DLD1 (cell line): ENCODE measurements around the gene CDK5RAP1.

Source experiments
- in situ Hi-C: cut with HindIII; loops from 2 replicates; pipeline ENCODE4 v1.10.0; 2017; ENCODE audit warnings: low sequenced_read_pairs

The CDK5RAP1 gene

DNA sequence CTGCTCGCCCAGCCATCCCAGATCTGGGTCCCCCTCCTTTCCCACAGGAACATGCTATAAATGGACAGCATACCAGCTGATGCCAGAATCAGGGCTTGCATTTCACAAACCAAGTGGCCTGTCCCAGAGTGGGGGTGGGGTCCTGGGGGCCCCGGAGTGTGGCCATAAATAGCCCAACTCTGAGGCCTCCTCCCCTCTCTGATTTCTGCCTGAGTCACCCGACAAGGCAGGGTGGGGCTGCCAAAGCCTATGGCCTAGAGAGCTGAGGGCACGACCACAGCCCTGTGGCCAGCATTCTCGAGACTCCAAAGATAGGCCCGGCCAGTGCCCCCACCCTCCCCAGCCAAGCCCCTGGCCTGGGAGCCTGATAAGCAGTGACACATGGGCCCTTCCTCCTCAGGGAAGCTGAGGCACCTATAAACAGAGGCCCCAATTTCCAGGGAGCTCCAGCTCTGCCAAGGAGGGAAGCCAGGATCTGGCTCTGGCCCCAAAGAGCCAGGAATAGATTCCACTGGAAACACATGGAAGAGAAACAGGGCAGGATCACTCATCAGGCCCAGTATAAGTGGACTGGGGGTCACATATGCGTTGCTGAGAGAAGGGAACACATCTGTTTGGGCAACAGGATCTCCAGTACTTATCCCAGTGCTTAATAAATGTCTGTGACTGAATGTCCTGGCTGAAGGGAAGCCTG lies 22.0 kb upstream of the CDK5RAP1 start:
- in situ Hi-C loops, result no loop called here

GRCh38 chr20:33419140-33419974 lies 18.0 kb upstream of the CDK5RAP1 start:
- in situ Hi-C loops, result no loop called here

DNA sequence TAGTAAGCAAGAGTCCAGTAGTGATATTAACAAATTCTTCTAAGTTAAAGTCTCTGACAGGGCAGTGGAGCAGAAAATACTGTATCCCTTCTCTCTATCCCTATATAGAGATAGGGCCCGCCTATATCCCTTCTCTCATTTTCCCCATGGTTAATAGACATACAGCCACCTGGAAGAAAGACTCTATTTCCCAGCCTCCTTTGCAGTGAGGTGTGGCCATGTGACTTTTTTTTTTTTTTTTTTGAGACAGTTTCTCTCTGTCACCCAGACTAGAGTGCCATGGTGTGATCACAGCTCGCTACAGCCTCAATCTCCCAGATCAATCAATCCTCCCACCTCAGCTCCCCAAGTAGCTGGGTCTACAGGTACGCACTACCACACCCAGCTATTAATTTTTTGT lies 16.7 kb upstream of the CDK5RAP1 start:
- in situ Hi-C loops, result no loop called here

DNA sequence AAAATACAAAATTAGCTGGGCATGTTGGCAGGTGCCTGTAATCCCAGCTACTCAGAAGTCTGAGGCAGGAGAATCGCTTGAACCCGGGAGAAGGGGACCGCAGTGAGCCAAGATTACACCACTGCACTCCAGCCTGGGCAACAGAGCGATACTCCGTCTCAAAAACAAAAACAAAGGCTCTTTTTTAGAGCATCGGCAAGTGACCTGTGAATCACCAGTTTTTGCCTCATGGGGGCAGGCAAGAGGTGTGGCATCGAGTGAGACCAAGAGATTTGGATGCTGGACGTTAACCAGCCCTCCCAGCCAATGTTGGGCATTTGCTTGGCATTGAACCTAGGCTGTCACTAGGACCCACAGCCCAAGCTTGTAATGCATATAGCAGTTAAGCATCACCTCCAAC lies 14.6 kb upstream of the CDK5RAP1 start:
- in situ Hi-C loops, result no loop called here

DNA sequence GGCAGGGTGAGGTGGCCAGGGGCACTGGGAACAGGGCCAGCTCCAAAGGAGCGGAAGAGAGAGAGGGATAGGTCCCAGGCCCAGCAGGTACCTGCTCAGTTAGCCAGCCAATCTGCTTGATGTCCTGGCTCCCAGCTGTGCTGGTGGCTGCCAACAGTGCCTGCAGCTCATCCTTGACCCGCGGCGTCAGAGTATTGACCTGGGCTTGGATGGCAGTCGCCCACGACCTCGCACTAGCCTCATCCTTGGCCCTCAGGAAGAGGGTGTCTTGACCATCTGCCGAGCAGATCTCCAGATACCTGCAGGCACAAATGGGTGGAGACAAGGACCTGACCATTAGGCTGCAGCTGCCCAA lies 11.1 kb upstream of the CDK5RAP1 start:
- in situ Hi-C loops, result no loop called here

DNA sequence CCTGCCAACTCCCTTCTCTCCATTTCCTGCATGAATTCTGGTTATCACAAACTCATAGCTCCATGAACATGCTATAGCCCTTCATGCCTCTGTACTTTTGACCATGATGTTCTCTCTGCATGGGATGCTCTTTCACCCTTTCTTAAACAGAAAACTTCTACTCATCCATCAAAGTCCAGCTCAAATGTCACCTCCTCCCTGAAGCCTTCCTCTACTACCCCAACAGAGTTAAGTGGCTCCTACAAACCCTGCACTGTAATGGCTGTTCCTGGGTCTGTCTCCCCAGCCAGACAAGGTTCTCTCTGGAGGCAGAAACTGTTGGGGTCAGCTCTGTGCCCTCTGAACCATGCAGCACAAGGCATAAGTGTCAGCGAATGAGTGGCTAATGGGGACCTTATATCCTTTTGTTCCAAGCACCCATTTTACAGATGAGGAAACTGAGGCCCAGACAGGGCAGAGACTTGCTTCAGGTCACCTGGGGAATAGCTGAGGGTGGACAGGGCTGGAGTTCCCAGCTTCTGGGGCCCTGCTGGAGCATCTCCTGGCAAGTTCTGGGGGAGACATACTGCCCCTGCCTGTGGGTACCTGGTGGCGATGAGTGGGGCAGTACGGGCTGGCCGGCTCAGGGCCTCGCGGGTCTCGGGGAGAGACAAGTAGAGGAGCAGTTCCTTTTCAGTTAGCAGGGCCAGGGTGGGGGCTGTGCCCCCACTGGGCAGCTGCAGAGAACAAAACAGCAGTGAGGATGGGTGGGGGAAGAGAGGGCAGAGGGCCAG lies 10.6 kb upstream of the CDK5RAP1 start:
- in situ Hi-C loops, result no loop called here

DNA sequence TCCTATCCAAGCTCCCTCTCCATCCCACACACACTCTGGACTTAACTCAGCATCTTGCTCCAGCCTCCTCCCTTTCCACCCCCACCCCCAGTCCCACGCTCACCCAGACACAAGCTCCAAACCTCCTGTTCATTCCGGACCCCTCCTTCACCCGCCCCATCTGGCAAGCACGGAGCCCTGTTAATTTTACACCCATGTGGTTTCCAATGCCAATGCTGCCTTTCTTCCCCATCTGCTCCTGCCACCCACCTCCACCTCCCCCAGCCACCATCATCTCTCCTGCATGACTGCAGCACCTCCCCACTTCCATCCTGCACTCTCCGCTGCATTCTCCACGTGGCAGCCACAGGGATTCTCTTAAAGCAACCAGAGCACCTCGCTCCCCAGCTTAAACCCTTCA lies 9.9 kb upstream of the CDK5RAP1 start:
- in situ Hi-C loops, result no loop called here

- in situ Hi-C loops, result no loop called here
These were observed 8.9 kb upstream of the CDK5RAP1 start for GRCh38 chr20:33410081-33410742.

- in situ Hi-C loops, result no loop called here
These were observed 7.7 kb upstream of the CDK5RAP1 start for GRCh38 chr20:33408716-33409654.

DNA sequence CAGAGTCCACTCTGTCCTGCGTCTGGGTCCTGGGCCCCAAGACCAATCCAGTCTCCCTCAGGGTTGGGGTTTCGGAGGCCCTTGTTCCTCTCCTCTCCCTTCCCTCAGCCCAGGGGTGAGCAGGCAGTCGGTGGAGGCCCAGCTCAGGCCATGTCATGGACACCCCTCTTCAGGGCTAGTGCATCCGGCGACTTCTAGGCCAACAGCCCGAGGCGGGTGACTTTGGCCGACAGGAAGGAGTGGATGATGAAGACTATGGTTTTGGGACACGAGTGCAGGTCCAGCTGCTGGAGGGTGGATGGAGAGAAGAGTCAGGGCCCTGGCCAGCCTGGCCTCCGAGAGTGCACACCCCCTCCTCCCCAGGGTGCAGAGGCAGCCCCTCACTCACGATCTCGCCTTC lies 7.0 kb upstream of the CDK5RAP1 start:
- in situ Hi-C loops, result no loop called here

GRCh38 chr20:33407796-33408195 lies 6.5 kb upstream of the CDK5RAP1 start:
- in situ Hi-C loops, result no loop called here

GRCh38 chr20:33407251-33407650 lies 5.9 kb upstream of the CDK5RAP1 start:
- in situ Hi-C loops, result no loop called here

DNA sequence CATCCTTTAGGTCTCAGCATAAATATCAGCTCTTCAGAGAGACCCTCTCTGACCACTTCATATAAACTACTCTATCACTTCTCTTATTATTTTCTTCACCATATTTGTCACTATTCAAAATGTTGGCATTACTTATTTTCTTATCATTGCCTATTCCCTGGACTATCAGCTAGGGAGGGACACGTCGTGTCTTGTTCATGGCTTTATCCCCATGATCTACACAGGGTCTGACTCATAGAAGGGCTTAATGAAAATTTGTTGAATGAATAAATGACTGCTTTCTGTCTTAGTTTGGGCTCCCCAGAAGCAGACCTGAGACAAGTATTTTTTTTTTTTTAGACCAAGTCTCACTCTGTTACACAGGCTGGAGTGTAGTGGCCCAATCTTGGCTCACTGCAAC lies 3.0 kb upstream of the CDK5RAP1 start:
- in situ Hi-C loops, result no loop called here

- in situ Hi-C loops, result no loop called here
These were observed 626 bp upstream of the CDK5RAP1 start for GRCh38 chr20:33401921-33402369.

GRCh38 chr20:33400812-33401183 lies 521 bp downstream of the CDK5RAP1 start:
- in situ Hi-C loops, result no loop called here

DNA sequence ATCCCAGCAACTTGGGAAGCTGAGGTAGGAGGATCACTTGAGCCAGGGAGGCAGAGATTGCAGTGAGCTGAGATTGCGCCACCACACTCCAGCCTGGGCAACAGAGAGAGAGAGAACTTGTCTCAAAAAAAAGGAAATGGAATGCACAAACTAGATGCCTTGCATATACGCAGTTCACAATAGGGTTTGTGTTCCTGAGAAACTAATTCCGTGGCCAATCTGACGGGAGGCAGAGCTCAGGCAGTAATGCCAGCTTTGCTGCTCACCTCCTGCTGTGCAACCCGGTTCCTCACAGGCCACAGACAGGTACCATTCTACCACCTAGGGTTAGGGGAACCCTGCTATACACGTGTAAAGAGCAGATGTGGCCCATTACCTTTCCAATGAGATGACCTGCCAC lies 1.4 kb downstream of the CDK5RAP1 start:
- in situ Hi-C loops, result no loop called here

DNA sequence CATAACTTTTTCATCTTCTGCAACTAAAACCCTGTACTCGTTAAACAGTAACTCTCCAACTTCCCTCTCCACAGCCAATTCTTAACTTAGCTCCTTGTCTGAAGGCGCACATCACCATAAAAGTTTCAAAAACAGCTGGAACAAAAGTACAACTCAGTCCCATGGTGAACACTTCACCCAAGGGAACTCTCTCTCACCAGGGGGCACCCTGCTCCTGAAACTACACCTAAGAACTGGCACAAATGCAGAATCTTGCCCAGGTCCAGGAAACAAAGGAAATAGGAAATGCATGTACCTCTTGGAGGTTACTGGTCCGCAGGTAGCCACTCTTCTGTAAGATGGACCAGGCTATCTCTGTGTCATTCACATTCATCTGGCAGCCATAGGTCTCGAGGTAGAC lies 6.6 kb downstream of the CDK5RAP1 start:
- in situ Hi-C loops, result no loop called here

GRCh38 chr20:33393609-33394008 lies 7.7 kb downstream of the CDK5RAP1 start:
- in situ Hi-C loops, result no loop called here

GRCh38 chr20:33391722-33392415 lies 9.4 kb downstream of the CDK5RAP1 start:
- in situ Hi-C loops, result no loop called here
